ENCODE results near the gene PATL1.

Gene PATL1

DNA sequence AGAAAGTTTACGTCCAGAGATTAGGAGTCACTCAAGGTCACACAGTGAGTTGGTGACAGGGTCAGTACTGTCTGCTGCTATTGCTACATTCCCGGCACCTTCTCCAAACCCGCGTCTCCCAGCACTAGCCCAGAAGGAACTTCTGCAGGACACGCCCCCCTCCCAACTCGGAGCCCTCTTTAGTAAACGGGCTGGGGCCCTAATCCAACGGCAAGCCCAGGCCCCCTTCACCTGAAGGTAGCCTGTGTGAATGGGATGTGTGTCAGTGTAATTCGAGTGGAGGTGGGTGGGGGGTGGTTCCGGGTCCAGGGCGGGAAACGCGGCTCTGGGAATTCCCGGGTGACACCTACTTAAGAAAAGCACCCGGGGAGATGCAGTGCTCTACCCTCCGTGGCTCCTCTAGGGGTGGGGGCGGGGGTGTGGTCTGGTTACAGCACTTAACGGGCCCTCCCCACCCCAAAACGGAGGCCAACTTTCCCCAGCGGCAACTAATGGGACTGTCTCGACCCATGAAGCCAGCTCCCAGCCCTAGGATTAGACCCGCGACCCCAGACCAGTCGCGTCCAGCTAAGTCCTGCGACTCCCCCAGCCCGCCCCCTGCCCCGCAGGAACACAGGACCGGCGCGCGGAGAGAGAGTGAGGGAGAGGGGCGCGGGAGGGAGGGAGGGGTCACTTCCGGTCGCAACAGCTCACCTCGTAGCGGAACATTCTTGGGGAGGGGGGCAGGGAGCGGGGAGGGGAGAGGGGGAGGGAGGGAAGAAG is 468 bp downstream of the PATL1 start:
- peak overlapping the region; percentile 93 for H3K4me3 ChIP-seq (ENCODE audit: low read length)
- H3K36me3 ChIP-seq (ENCODE audit: control insufficient read depth, insufficient read depth, low read length): peaks cover 4% of the 10 kb centered on the region
- peaks cover 18% of the 10 kb centered on the region for H3K4me1 ChIP-seq (ENCODE audit: control insufficient read depth, insufficient read depth, low read length)
- peak overlapping the region; percentile 78 for H3K9ac ChIP-seq (ENCODE audit: low read length)
- H3K9me3 ChIP-seq (ENCODE audit: control insufficient read depth, low read length): no peaks in the 10 kb centered on the region
- no peaks in the 10 kb centered on the region for H3K27me3 ChIP-seq (ENCODE audit: control insufficient read depth, insufficient read depth, low read length)

DNA sequence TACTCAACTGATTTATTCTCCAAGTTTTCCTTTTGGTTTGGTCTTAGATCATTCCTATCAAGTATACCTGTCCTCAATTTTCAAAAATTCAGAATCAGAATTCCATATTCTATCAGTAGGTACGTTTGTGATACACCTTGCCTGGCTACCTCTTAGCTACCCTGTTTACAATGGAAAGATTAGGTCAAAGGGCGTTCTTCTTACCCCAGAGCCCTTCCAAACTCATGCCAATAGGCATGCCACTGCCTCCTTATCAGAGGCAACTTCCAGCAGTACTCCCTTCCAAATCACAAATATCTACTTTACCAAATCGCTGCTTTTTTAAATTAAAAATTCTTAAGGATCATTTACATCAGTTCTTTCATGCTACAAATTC is 1.0 kb downstream of the PATL1 start:
- Histone ChIP-seq H3K4me1 (ENCODE audit: control insufficient read depth, insufficient read depth, low read length) (peaks cover 18% of the 10 kb centered on the region), H3K9me3 (ENCODE audit: control insufficient read depth, low read length) (no peaks in the 10 kb centered on the region), H3K9ac (ENCODE audit: low read length) (peak overlapping the region; percentile 78), H3K27me3 (ENCODE audit: control insufficient read depth, insufficient read depth, low read length) (no peaks in the 10 kb centered on the region), H3K4me3 (ENCODE audit: low read length) (peak overlapping the region; percentile 25), H3K36me3 (ENCODE audit: control insufficient read depth, insufficient read depth, low read length) (peaks cover 4% of the 10 kb centered on the region)

DNA sequence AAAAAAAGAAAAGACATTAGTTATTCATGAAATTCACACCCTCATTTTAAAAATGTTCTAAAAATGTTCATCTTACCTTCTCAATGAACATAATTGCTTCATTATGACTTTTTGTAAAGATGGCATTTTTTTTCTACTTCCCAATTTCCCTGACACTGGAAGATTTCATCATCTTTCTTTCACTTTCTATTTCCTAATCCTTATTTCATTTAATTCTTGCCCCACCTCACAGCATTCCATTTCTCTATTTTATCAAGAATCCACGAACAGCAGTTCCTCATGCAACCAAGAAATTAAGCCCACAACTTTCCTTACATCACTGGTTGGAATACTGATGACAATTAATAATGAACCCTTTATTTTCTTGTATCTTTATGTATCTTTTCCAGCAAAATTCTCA is 1.9 kb downstream of the PATL1 start:
- peaks cover 4% of the 10 kb centered on the region for H3K36me3 ChIP-seq (ENCODE audit: control insufficient read depth, insufficient read depth, low read length)
- H3K9ac ChIP-seq (ENCODE audit: low read length): no peak overlapping the region
- H3K27me3 ChIP-seq (ENCODE audit: control insufficient read depth, insufficient read depth, low read length): no peaks in the 10 kb centered on the region
- H3K4me1 ChIP-seq (ENCODE audit: control insufficient read depth, insufficient read depth, low read length): peaks cover 18% of the 10 kb centered on the region
- H3K4me3 ChIP-seq (ENCODE audit: low read length): no peak overlapping the region
- H3K9me3 ChIP-seq (ENCODE audit: control insufficient read depth, low read length): no peaks in the 10 kb centered on the region

DNA sequence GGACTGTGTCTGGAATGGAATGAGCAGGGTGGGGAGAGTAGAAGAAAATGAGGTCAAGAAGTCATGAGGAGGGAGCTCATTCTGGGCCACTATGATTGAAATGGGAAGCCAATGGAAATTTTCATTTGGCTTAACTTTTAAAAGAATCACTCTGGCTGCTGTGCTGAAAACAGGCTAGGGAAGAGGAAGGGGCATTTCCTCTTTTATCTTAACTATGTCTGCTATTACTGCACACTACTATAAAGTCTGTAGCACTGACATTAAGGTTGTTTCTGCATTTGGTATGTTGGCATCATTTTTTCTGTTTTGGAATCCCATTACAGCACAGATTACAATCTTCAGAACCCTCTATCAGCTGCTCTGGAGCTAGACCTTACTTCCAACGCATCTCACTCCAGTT is 8.2 kb downstream of the PATL1 start:
- Histone ChIP-seq H3K9me3 (ENCODE audit: control insufficient read depth, low read length) (no peaks in the 10 kb centered on the region), H3K4me1 (ENCODE audit: control insufficient read depth, insufficient read depth, low read length) (no peaks in the 10 kb centered on the region), H3K9ac (ENCODE audit: low read length) (no peak overlapping the region), H3K36me3 (ENCODE audit: control insufficient read depth, insufficient read depth, low read length) (peaks cover 11% of the 10 kb centered on the region), H3K4me3 (ENCODE audit: low read length) (no peak overlapping the region), H3K27me3 (ENCODE audit: control insufficient read depth, insufficient read depth, low read length) (no peaks in the 10 kb centered on the region)

DNA sequence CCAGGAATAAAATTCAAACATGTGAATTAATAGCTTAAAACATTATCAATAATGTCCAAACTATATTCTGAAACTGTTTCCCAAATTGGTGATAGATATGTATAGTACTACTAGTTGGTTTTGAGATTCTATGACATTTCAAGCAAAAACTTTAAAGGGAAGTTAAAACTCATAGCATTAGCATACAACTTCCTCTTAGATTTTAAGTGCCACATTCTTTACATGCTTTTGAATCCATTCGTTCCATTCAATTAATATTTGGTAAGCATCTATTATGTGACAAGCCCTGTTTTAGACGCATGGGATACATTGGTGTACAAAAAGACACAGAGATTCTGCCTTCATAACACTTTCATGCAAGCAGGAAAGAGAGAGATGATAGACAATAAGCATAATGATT is 8.9 kb downstream of the PATL1 start:
- Histone ChIP-seq H3K36me3 (ENCODE audit: control insufficient read depth, insufficient read depth, low read length) (peaks cover 10% of the 10 kb centered on the region), H3K4me3 (ENCODE audit: low read length) (no peak overlapping the region), H3K4me1 (ENCODE audit: control insufficient read depth, insufficient read depth, low read length) (no peaks in the 10 kb centered on the region), H3K9me3 (ENCODE audit: control insufficient read depth, low read length) (no peaks in the 10 kb centered on the region), H3K27me3 (ENCODE audit: control insufficient read depth, insufficient read depth, low read length) (no peaks in the 10 kb centered on the region), H3K9ac (ENCODE audit: low read length) (no peak overlapping the region)

DNA sequence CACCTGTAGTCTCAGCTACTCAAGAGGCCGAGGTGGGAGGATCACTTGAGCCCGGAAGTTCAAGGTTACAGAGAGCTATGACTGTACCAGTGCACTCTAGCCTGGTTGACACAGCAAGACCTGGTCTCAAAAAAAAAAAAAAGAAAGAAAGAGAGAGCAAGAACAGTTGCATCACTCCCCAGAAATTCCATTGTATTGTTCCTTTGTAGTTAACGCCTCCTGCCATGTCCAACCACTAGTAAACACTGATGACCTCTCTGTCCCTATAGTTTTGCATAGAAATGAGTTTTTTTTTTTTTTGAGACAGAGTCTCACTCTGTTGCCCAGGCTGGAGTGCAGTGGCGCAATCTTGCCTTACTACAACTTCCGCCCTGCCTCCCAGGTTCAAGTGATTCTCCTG is 10.8 kb downstream of the PATL1 start:
- no peaks in the 10 kb centered on the region for H3K9me3 ChIP-seq (ENCODE audit: control insufficient read depth, low read length)
- H3K27me3 ChIP-seq (ENCODE audit: control insufficient read depth, insufficient read depth, low read length): no peaks in the 10 kb centered on the region
- no peak overlapping the region for H3K9ac ChIP-seq (ENCODE audit: low read length)
- H3K36me3 ChIP-seq (ENCODE audit: control insufficient read depth, insufficient read depth, low read length): peaks cover 7% of the 10 kb centered on the region
- H3K4me3 ChIP-seq (ENCODE audit: low read length): no peak overlapping the region
- H3K4me1 ChIP-seq (ENCODE audit: control insufficient read depth, insufficient read depth, low read length): no peaks in the 10 kb centered on the region

DNA sequence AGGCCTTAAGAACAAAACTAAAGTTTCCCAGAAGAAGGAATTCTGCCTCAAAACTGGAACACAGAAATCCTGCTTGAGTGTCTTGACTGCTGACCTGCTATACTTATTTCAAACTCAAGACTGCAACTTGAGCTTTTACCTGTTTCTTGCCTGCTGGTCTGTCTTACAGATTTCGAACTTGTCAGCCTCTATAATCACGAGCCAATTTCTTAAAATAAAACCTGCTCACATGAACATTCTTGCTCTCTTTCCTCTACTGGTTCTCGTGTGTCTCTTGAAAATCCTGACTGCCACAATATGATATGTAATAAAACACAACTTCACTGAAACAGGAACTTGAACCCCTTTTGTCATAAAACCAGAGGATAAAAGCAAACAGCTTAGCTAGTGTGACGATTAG is 13.9 kb downstream of the PATL1 start:
- no peak overlapping the region for H3K4me3 ChIP-seq (ENCODE audit: low read length)
- no peaks in the 10 kb centered on the region for H3K9me3 ChIP-seq (ENCODE audit: control insufficient read depth, low read length)
- no peaks in the 10 kb centered on the region for H3K4me1 ChIP-seq (ENCODE audit: control insufficient read depth, insufficient read depth, low read length)
- no peaks in the 10 kb centered on the region for H3K27me3 ChIP-seq (ENCODE audit: control insufficient read depth, insufficient read depth, low read length)
- peaks cover 7% of the 10 kb centered on the region for H3K36me3 ChIP-seq (ENCODE audit: control insufficient read depth, insufficient read depth, low read length)
- no peak overlapping the region for H3K9ac ChIP-seq (ENCODE audit: low read length)

DNA sequence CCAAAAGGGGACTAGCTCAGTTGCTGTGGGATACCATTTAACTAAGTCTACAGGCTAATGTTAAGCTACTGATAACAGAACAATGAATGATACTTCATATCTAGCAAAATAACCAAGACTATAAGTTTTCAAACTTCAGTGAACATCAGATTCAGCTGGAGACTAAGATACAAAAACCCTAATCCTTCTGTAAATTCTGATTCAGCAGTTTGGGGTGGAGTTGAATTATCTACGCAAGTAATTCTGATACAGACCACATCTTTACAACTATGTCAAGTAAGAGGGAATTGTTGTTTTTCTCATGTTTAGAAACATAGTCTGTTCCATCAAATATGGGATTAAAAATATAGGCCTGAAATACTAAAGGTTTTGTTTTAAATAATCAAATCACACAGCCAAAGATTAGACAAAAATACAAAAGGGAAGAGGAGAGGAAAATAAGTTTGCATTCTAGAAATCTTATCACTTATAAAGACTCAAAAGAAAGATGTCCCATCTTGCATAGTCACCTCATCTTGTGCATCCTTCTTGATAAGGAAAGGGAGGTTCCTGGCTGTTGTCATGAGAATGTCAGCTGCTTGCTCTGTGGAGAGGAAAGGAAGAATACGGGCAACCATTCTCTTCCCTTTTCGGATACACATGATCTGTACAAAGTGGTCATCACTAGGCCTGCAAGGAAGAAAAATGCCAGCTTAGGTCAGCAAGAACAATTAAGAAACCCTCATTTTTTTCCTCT is 21.4 kb downstream of the PATL1 start:
- H3K4me3 ChIP-seq (ENCODE audit: low read length): no peak overlapping the region
- no peaks in the 10 kb centered on the region for H3K9me3 ChIP-seq (ENCODE audit: control insufficient read depth, low read length)
- H3K36me3 ChIP-seq (ENCODE audit: control insufficient read depth, insufficient read depth, low read length): no peaks in the 10 kb centered on the region
- H3K9ac ChIP-seq (ENCODE audit: low read length): no peak overlapping the region
- no peaks in the 10 kb centered on the region for H3K27me3 ChIP-seq (ENCODE audit: control insufficient read depth, insufficient read depth, low read length)
- no peaks in the 10 kb centered on the region for H3K4me1 ChIP-seq (ENCODE audit: control insufficient read depth, insufficient read depth, low read length)

DNA sequence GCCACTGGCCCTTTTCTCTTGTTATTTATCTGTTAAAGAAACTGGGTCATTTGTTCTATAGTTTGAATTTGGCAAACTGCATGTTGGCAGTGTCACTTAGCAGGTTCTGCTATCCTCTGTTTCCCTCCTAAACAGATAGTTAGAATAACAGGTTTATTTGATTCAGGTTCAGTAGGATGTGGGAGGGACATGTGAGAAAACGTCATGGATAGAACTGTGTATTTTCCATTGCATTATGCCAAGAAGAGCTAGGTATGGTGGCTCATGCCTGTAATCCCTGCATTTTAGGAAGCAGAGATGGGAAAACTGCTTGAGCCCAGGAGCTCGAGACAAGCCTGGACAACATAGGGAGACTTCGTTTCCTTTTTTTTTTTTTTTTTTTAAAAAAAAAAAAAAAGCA is 24.3 kb downstream of the PATL1 start:
- Histone ChIP-seq H3K9ac (ENCODE audit: low read length) (no peak overlapping the region), H3K9me3 (ENCODE audit: control insufficient read depth, low read length) (no peaks in the 10 kb centered on the region), H3K36me3 (ENCODE audit: control insufficient read depth, insufficient read depth, low read length) (peaks cover 5% of the 10 kb centered on the region), H3K4me3 (ENCODE audit: low read length) (no peak overlapping the region), H3K4me1 (ENCODE audit: control insufficient read depth, insufficient read depth, low read length) (no peaks in the 10 kb centered on the region), H3K27me3 (ENCODE audit: control insufficient read depth, insufficient read depth, low read length) (no peaks in the 10 kb centered on the region)

DNA sequence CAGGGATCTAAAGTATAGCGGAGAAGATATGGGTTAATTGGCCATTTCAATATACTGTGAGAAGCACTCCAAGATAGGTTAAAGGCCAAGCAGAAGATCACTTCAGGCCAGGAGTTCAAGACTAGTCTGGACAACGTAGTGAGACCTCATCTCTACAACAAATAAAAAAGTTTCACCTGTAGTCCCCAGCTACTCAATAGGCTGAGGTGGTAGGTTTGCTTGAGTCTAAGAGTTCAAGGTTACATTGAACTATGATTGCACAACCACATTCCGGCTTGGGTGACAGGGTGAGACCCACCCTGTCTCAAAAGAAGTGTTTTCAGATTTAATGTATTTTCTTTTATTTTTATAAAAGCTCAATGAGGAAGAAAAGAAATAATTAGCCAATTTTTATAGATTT is 25.4 kb downstream of the PATL1 start:
- no peaks in the 10 kb centered on the region for H3K9me3 ChIP-seq (ENCODE audit: control insufficient read depth, low read length)
- H3K9ac ChIP-seq (ENCODE audit: low read length): no peak overlapping the region
- H3K4me1 ChIP-seq (ENCODE audit: control insufficient read depth, insufficient read depth, low read length): no peaks in the 10 kb centered on the region
- H3K4me3 ChIP-seq (ENCODE audit: low read length): no peak overlapping the region
- H3K36me3 ChIP-seq (ENCODE audit: control insufficient read depth, insufficient read depth, low read length): peaks cover 10% of the 10 kb centered on the region
- no peaks in the 10 kb centered on the region for H3K27me3 ChIP-seq (ENCODE audit: control insufficient read depth, insufficient read depth, low read length)

DNA sequence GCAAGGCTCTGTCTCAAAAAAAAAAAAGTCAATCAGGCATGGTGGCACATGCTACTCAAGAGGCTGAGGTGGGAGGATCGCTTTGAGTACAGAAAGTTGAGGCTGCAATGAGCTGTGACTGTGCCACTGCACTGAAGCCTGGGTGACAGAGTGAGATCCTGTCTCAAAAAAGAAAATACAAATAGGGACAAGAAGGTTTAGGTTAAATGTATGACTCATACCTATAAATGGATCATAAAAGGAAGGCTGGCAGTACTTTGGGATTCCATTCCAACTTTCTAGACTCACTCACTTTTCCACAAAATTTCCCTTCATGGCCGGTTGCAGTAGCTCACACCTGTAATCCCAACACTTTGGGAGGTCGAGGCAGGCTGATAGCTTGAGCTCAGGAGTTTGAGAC is 27.7 kb downstream of the PATL1 start:
- Histone ChIP-seq H3K27me3 (ENCODE audit: control insufficient read depth, insufficient read depth, low read length) (no peaks in the 10 kb centered on the region), H3K36me3 (ENCODE audit: control insufficient read depth, insufficient read depth, low read length) (peaks cover 10% of the 10 kb centered on the region), H3K4me3 (ENCODE audit: low read length) (no peak overlapping the region), H3K9ac (ENCODE audit: low read length) (no peak overlapping the region), H3K9me3 (ENCODE audit: control insufficient read depth, low read length) (no peaks in the 10 kb centered on the region), H3K4me1 (ENCODE audit: control insufficient read depth, insufficient read depth, low read length) (no peaks in the 10 kb centered on the region)

DNA sequence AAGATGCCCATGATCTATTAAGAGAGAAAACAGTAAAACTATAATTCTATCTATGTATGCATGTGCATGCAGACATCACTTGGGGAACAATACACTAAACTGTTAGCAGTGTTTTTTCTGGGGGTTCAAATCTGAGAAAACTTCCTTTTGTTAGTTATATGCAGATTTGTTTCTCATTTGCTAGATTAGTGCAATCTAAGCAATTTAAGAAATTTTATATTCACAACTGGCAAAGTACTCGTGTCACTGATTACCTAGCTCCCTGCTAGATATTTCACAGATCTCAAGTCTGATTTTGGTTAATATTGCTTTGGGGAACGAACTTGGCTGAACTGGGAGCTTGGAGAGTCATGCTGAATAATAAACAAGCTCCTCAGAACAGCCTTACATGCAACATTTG is 38.3 kb downstream of the PATL1 start:
- H3K9ac ChIP-seq (ENCODE audit: low read length): no peak overlapping the region
- no peak overlapping the region for H3K4me3 ChIP-seq (ENCODE audit: low read length)
- H3K27me3 ChIP-seq (ENCODE audit: control insufficient read depth, insufficient read depth, low read length): no peaks in the 10 kb centered on the region
- no peaks in the 10 kb centered on the region for H3K36me3 ChIP-seq (ENCODE audit: control insufficient read depth, insufficient read depth, low read length)
- H3K9me3 ChIP-seq (ENCODE audit: control insufficient read depth, low read length): no peaks in the 10 kb centered on the region
- H3K4me1 ChIP-seq (ENCODE audit: control insufficient read depth, insufficient read depth, low read length): no peaks in the 10 kb centered on the region

All from mucosa of stomach (tissue), 1 donor.